Loucy (cell line): Measurements from ENCODE around the gene AXDND1.

Source experiments
- EZH2phosphoT487 ChIP-seq: fragments of 200-600 bp; IDR thresholded peaks from 2 replicates; pipeline ENCODE4 v1.6.1; 2018; ENCODE audit warnings: antibody characterized with exemption, mild to moderate bottlenecking, moderate library complexity, borderline replicate concordance
- TF ChIP-seq, protein P1 (sequence below): fragments of 200-600 bp; sonication (generic); conservative IDR thresholded peaks from 2 replicates; pipeline ENCODE4 v1.5.1; 2014; ENCODE audit warnings: mild to moderate bottlenecking, antibody characterized with exemption, low read length

DNA sequence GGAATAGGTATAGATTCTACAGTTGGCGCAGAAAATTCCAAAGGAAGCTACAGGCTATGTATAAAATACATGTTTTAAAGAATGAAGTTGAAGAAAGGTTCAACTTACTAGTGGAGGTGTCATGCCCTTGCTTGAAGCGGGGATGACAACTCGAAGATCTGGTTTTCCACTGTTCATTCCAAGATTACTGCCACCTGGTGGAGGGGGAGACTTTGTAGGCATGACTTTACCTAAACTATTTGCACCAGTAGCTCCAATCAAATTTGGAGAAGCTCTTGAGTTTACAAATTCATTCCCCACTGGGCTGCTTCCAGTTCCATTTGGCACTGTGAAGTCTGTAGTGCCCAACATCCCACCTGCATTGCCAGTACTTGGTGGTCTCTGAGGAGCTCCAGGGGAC, 81.7 kb downstream of the AXDND1 start:
- TF ChIP-seq, protein P1, sequence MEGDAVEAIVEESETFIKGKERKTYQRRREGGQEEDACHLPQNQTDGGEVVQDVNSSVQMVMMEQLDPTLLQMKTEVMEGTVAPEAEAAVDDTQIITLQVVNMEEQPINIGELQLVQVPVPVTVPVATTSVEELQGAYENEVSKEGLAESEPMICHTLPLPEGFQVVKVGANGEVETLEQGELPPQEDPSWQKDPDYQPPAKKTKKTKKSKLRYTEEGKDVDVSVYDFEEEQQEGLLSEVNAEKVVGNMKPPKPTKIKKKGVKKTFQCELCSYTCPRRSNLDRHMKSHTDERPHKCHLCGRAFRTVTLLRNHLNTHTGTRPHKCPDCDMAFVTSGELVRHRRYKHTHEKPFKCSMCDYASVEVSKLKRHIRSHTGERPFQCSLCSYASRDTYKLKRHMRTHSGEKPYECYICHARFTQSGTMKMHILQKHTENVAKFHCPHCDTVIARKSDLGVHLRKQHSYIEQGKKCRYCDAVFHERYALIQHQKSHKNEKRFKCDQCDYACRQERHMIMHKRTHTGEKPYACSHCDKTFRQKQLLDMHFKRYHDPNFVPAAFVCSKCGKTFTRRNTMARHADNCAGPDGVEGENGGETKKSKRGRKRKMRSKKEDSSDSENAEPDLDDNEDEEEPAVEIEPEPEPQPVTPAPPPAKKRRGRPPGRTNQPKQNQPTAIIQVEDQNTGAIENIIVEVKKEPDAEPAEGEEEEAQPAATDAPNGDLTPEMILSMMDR: peak; percentile 54
- no peak for TF ChIP-seq EZH2phosphoT487
